HG02884 (cell line): ENCODE measurements around the gene SDK1.

Experiments used
- ATAC-seq: cut with Tn5 transposase; IDR thresholded peaks from one replicate; pipeline ENCODE4 v1.9.1; 2021; ENCODE audit warnings: mild to moderate bottlenecking, moderate library complexity; ENCODE audit not compliant: unreplicated experiment

Gene SDK1

GRCh38 chr7:4159761-4160554, 858.9 kb downstream of the SDK1 start:
- no peak for ATAC-seq

GRCh38 chr7:4162884-4163564, 862.0 kb downstream of the SDK1 start:
- no peak for ATAC-seq

- ATAC-seq = no peak
Measured at GRCh38 chr7:4163565-4164203, 862.6 kb downstream of the SDK1 start.

GRCh38 chr7:4164556-4164955, 863.5 kb downstream of the SDK1 start:
- no peak for ATAC-seq

GRCh38 chr7:4166340-4166739, 865.3 kb downstream of the SDK1 start:
- ATAC-seq = no peak

- ATAC-seq = no peak
Measured at GRCh38 chr7:4166807-4167206, 865.8 kb downstream of the SDK1 start.

- no peak for ATAC-seq
Measured at GRCh38 chr7:4167385-4167910, 866.4 kb downstream of the SDK1 start.

GRCh38 chr7:4168041-4168440, 867.0 kb downstream of the SDK1 start:
- ATAC-seq = no peak

- ATAC-seq = no peak
Measured at GRCh38 chr7:4168541-4168940, 867.5 kb downstream of the SDK1 start.

- ATAC-seq = no peak
Measured at GRCh38 chr7:4169455-4169854, 868.4 kb downstream of the SDK1 start.

- no peak for ATAC-seq
Measured at GRCh38 chr7:4170997-4171786, 870.1 kb downstream of the SDK1 start.

- no peak for ATAC-seq
Measured at GRCh38 chr7:4172883-4173282, 871.8 kb downstream of the SDK1 start.

GRCh38 chr7:4173615-4174014, 872.6 kb downstream of the SDK1 start:
- ATAC-seq = no peak

- ATAC-seq = no peak
Measured at GRCh38 chr7:4174016-4174415, 873.0 kb downstream of the SDK1 start.

- ATAC-seq = no peak
Measured at GRCh38 chr7:4174451-4174850, 873.4 kb downstream of the SDK1 start.

- no peak for ATAC-seq
Measured at GRCh38 chr7:4174884-4175283, 873.8 kb downstream of the SDK1 start.

- no peak for ATAC-seq
Measured at GRCh38 chr7:4175346-4175973, 874.4 kb downstream of the SDK1 start.

GRCh38 chr7:4177001-4177400, 875.9 kb downstream of the SDK1 start:
- ATAC-seq = no peak

- no peak for ATAC-seq
Measured at GRCh38 chr7:4178416-4178815, 877.4 kb downstream of the SDK1 start.

GRCh38 chr7:4178916-4179687, 878.0 kb downstream of the SDK1 start:
- ATAC-seq = no peak
